ENCODE measurements around the gene OCEL1. TPM values are rescaled to one million over a fixed set of nuclear protein-coding genes. Genes with fewer than 3 reads are reported as not detected.

Gene OCEL1
- total RNA-seq, 5 donors from 2014 or later (not counting 1 experiment from before 2014, with no cell fraction given): 21.5 to 33.3 (median 23.0) TPM

DNA sequence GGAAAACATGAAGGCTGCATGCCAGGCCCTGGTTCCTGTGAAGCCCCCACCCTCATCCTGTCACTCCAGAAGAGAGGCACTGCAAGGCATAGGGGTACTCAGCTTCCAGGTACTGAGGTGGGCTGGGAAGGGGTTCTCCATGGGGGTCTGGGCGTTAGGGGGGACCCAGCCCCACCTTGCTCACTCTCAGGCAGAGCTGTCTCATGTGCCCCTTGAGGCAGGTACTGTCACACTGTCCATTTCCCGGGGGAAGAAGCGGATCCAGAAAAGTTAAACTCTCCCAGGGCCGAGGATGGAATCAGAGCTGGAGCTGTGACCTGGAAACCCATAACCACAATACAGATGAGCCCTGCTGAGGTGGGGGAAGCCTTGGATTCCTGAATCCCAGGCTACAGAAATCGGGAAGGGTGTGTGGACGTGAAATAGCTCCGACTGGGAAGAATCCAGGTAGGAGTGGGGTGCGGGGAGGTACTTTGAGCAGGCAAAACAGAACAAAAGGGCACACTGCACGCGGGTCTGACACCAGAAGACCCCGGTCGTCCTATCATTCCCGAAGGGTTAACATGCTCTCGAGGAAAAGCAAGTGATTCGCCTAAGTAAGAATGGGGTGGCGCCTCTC is 11.4 kb upstream of the OCEL1 start:
- peak overlapping the region; percentile 72 to 87 for H3K4me3 ChIP-seq (ENCODE audit: control insufficient read depth in 1 of 2, extremely low read depth in 1 of 2, low read length in 1 of 2)
- DNase-seq: no peak
- peaks cover 20 to 45% of the 10 kb centered on the region in 2 donors for H3K36me3 ChIP-seq (ENCODE audit: control insufficient read depth in 2 of 2, extremely low read depth in 1 of 2, insufficient read depth in 1 of 2, low read length in 1 of 2)
- Mint-ChIP-seq H3K4me1 (peaks cover 11 to 18% (median 15%) of the 10 kb centered on the region in 3 donors), H3K27me3 (no peaks in the 10 kb centered on the region), H3K9me3 (no peaks in the 10 kb centered on the region), H3K4me3 (peak overlapping the region; percentile 83 to 91 (median 84)), H3K36me3 (peaks cover 35% of the 10 kb centered on the region), H3K27ac (peak overlapping the region; percentile 99 to 100)
- no peaks in the 10 kb centered on the region for H3K27me3 ChIP-seq (replicated peaks in 1 of 2; ENCODE audit: control insufficient read depth in 2 of 2, extremely low read depth in 1 of 2, insufficient read depth in 2 of 2, low read length in 1 of 2)
- 48% methylated on average over 7 of the region's 16 CpGs for WGBS (ENCODE audit: insufficient coverage)
- ATAC-seq (replicated peaks in 1 of 4): peak in 1 of 4 experiments; percentile 3
- H3K27ac ChIP-seq (ENCODE audit: low read length): peak overlapping the region; percentile 92
- ChIA-PET CTCF (interaction anchor here (0.5 to 1.0 kb wide), 4 partner anchors 12 to 139 kb away, joined by 3 to 9 read pairs (median 4); partner anchors contain the start of genes BABAM1 (in 1 of the 2), MYO9B (in 1 of the 2) and OCEL1 (in 1 of the 2)), POLR2A (no interaction called here)
- peaks cover 0 to 19% of the 10 kb centered on the region in 2 experiments for H3K4me1 ChIP-seq (ENCODE audit: control insufficient read depth in 1 of 2, extremely low read depth in 1 of 2, insufficient read depth in 2 of 2, low read length in 2 of 2)
- H3K9me3 ChIP-seq: no peaks in the 10 kb centered on the region

DNA sequence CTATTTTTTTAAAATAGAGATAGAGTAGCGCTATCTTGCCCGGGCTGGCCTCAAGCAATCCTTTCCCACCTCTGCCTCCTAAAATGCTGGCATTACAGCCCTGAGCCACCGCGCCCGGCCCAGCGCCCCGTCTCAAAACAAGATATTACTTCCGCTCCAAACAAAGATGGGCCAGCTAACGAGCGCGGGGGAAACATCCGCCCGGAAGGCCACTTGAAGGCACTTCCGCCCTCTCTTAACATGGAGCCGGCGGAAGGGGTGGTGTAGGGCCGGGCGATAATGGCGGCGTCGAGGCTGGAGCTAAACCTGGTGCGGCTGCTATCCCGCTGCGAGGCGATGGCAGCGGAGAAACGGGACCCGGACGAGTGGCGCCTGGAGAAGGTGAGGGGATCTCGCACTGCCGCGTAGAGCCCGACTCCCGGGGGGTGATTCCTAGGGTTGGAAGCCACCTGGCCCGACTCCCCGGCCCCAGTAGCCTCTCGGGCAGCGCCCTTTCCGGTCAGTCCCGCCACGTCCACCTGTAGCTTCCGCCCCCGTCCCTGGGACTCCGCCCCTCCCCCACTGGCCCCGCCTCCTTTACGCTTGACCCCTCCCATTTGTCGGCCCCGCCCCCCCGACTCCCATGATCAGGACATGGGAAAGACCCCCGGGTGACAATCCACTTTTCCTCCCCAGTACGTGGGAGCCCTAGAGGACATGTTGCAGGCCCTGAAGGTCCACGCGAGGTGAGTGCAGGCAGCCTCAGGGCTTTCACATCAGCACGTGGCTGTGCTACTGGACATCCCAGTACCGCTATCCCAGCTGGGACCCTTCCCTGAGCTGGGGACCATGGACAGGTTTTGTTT is 10.7 kb upstream of the OCEL1 start, which contains the start of gene USE1:
Gene USE1 (plus strand): TSS at position 231 of the 845 bp plus-strand sequence. CDS start 49 bp downstream, at position 280.
- WGBS (ENCODE audit: insufficient coverage): 6% methylated on average over 49 of the region's 56 CpGs

DNA sequence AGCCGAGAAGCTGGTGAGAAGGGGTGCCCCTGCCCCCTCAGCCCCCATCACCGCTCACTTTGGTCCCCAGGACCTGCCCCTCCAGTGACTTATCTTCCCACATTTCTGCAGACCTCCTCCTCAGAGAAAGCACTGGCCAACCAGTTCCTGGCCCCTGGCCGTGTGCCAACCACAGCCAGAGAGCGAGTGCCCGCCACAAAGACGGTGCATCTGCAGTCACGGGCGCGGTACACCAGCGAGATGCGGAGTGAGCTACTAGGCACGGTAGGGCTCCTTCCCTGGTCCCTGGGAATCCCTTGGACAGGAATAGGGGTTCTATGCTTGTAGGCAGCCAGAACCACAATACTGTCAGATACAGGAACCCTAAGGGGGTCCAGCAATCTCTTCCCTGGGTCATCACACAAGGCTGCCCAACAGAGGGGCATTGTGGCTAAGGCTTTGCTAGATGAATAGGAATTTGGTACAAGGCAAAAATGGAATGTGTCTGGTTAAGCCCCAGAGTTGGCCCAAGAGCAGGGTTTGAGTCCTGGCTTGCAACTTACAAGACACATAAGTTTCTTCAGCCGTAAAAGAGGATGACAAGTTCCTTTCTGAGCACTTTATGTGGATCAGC is 9.9 kb upstream of the OCEL1 start:
- CTCF ChIA-PET: no interaction called here
- H3K27ac Mint-ChIP-seq: peak overlapping the region; percentile 99 to 100

More for the DNA sequence above, 10.7 kb upstream of the OCEL1 start, which contains the start of gene USE1:
- Mint-ChIP-seq H3K36me3 (peaks cover 33% of the 10 kb centered on the region), H3K4me3 (peak within 1 kb of the TSS; percentile 83 to 91 (median 84)), H3K9me3 (no peaks in the 10 kb centered on the region), H3K27me3 (no peaks in the 10 kb centered on the region), H3K27ac (peak within 1 kb of the TSS; percentile 99 to 100), H3K4me1 (peaks cover 11 to 19% (median 18%) of the 10 kb centered on the region in 3 donors)
- ChIA-PET CTCF (interaction anchor here in 1 of 2 donors (0.7 to 1.0 kb wide), 3 partner anchors 11 to 52 kb away, joined by 3 to 4 read pairs (median 3); partner anchors contain the start of genes BABAM1 and OCEL1), POLR2A (interaction anchor here in 1 of 2 donors (0.7 kb wide), 1 partner anchor 113 kb away, joined by 3 read pairs; no protein-coding TSS in a partner anchor)
- peak; percentile 73 to 94 (median 88) for DNase-seq
- Histone ChIP-seq H3K9me3 (no peaks in the 10 kb centered on the region), H3K27ac (ENCODE audit: low read length) (peak within 1 kb of the TSS; percentile 92), H3K4me1 (ENCODE audit: control insufficient read depth in 1 of 2, extremely low read depth in 1 of 2, insufficient read depth in 2 of 2, low read length in 2 of 2) (peaks cover 0 to 19% of the 10 kb centered on the region in 2 experiments), H3K4me3 (ENCODE audit: control insufficient read depth in 1 of 2, extremely low read depth in 1 of 2, low read length in 1 of 2) (peak within 1 kb of the TSS; percentile 72 to 87), H3K27me3 (replicated peaks in 1 of 2; ENCODE audit: control insufficient read depth in 2 of 2, extremely low read depth in 1 of 2, insufficient read depth in 2 of 2, low read length in 1 of 2) (no peaks in the 10 kb centered on the region), H3K36me3 (ENCODE audit: control insufficient read depth in 2 of 2, extremely low read depth in 1 of 2, insufficient read depth in 1 of 2, low read length in 1 of 2) (peaks cover 20 to 37% of the 10 kb centered on the region in 2 donors)
- ATAC-seq (replicated peaks in 1 of 4): peak; percentile 92 to 97 (median 96)

DNA sequence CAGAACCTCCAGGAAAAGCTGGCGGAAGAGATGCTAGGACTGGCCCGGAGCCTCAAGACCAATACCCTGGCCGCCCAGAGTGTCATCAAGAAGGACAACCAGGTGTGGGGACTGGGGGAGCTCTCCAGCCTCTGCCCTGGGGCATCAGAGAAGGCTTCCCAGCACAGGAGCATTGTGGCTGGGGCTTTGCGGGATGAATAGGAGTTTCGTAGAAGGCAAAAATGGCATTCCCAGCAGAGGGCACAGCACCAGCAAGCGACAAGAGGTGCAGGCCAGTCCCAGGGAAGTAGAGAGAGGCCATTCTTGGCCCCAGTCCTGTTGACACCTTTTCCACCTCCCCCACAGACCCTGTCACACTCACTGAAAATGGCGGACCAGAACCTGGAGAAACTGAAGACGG is 6.7 kb upstream of the OCEL1 start:
- Histone ChIP-seq H3K27ac (ENCODE audit: low read length) (no peak overlapping the region), H3K27me3 (replicated peaks in 1 of 2; ENCODE audit: control insufficient read depth in 2 of 2, extremely low read depth in 1 of 2, insufficient read depth in 2 of 2, low read length in 1 of 2) (no peaks in the 10 kb centered on the region), H3K36me3 (ENCODE audit: control insufficient read depth in 2 of 2, extremely low read depth in 1 of 2, insufficient read depth in 1 of 2, low read length in 1 of 2) (peaks cover 13 to 19% of the 10 kb centered on the region in 2 donors), H3K9me3 (no peaks in the 10 kb centered on the region), H3K4me3 (ENCODE audit: control insufficient read depth in 1 of 2, extremely low read depth in 1 of 2, low read length in 1 of 2) (no peak overlapping the region), H3K4me1 (ENCODE audit: control insufficient read depth in 1 of 2, extremely low read depth in 1 of 2, insufficient read depth in 2 of 2, low read length in 2 of 2) (peaks cover 0 to 19% of the 10 kb centered on the region in 2 experiments)
- WGBS (ENCODE audit: insufficient coverage): 99% methylated on average over 8 of the region's 8 CpGs
- ChIA-PET POLR2A (no interaction called here), CTCF (interaction anchor here in 1 of 2 donors (0.5 kb wide), 1 partner anchor 213 kb away, joined by 3 read pairs; no protein-coding TSS in a partner anchor)
- H3K36me3 Mint-ChIP-seq: peaks cover 25% of the 10 kb centered on the region
- no peak overlapping the region for H3K27ac Mint-ChIP-seq
- no peaks in the 10 kb centered on the region for H3K9me3 Mint-ChIP-seq
- H3K4me1 Mint-ChIP-seq: peaks cover 11 to 21% (median 19%) of the 10 kb centered on the region in 3 donors
- H3K4me3 Mint-ChIP-seq: no peak overlapping the region
- H3K27me3 Mint-ChIP-seq: no peaks in the 10 kb centered on the region
- DNase-seq (no peak), ATAC-seq (replicated peaks in 1 of 4) (no peak)

More for the DNA sequence above, 9.9 kb upstream of the OCEL1 start:
- Mint-ChIP-seq H3K4me1 (peaks cover 11 to 21% (median 19%) of the 10 kb centered on the region in 3 donors), H3K27me3 (no peaks in the 10 kb centered on the region), H3K36me3 (peaks cover 31% of the 10 kb centered on the region), H3K9me3 (no peaks in the 10 kb centered on the region), H3K4me3 (peak overlapping the region; percentile 83 to 91 (median 84))
- peaks cover 20 to 30% of the 10 kb centered on the region in 2 donors for H3K36me3 ChIP-seq (ENCODE audit: control insufficient read depth in 2 of 2, extremely low read depth in 1 of 2, insufficient read depth in 1 of 2, low read length in 1 of 2)
- WGBS (ENCODE audit: insufficient coverage): 98% methylated on average over 6 of the region's 13 CpGs
- H3K4me3 ChIP-seq (ENCODE audit: control insufficient read depth in 1 of 2, extremely low read depth in 1 of 2, low read length in 1 of 2): no peak overlapping the region
- DNase-seq: no peak
- peak overlapping the region; percentile 92 for H3K27ac ChIP-seq (ENCODE audit: low read length)
- POLR2A ChIA-PET: interaction anchor here in 1 of 2 donors (0.7 kb wide), 1 partner anchor 112 kb away, joined by 3 read pairs; no protein-coding TSS in a partner anchor
- H3K27me3 ChIP-seq (replicated peaks in 1 of 2; ENCODE audit: control insufficient read depth in 2 of 2, extremely low read depth in 1 of 2, insufficient read depth in 2 of 2, low read length in 1 of 2): no peaks in the 10 kb centered on the region
- H3K4me1 ChIP-seq (ENCODE audit: control insufficient read depth in 1 of 2, extremely low read depth in 1 of 2, insufficient read depth in 2 of 2, low read length in 2 of 2): peaks cover 0 to 19% of the 10 kb centered on the region in 2 experiments
- ATAC-seq (replicated peaks in 1 of 4): no peak
- no peaks in the 10 kb centered on the region for H3K9me3 ChIP-seq

DNA sequence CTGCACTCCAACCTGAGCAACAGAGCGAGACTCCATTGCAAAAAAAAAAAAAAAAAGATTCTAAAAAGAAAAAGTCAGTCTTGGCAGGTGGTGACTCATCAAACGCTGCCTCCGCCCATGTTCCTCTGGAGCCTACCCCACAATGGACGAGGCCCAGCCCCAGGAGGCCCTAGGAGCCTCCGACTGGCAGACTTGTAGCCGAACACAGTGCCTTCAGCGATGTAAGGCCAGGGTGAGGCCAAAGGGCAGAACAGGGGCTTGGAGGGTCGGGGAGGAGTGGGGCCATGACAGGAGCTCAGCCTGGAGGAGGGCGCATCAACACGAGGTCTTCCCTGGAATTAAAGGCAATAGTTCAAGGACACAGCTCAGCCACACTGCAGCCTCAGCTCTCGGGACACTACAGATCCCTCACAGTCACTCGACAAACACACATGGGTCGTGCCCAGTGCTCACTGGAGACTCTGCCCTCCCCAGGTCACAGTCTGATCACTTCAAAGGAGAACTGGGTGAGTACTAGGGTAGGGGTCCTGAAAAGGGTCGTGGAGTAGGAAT is 5.7 kb upstream of the OCEL1 start:
- ChIA-PET POLR2A (interaction anchor here in 1 of 2 donors (0.5 kb wide), 1 partner anchor 872 kb away, joined by 4 read pairs; no protein-coding TSS in a partner anchor), CTCF (interaction anchor here (0.7 kb wide), 2 partner anchors 11 to 40 kb away, joined by 3 read pairs; no protein-coding TSS in a partner anchor)
- H3K9me3 ChIP-seq: no peaks in the 10 kb centered on the region
- ATAC-seq (replicated peaks in 1 of 4) (no peak), DNase-seq (peak in 2 of 35 experiments; percentile 12 to 30)
- peaks cover 0 to 12% of the 10 kb centered on the region in 2 experiments for H3K4me1 ChIP-seq (ENCODE audit: control insufficient read depth in 1 of 2, extremely low read depth in 1 of 2, insufficient read depth in 2 of 2, low read length in 2 of 2)
- Mint-ChIP-seq H3K4me3 (no peak overlapping the region), H3K9me3 (no peaks in the 10 kb centered on the region), H3K36me3 (peaks cover 25% of the 10 kb centered on the region), H3K27me3 (no peaks in the 10 kb centered on the region), H3K4me1 (peaks cover under 1 to 12% (median 11%) of the 10 kb centered on the region in 3 donors), H3K27ac (no peak overlapping the region)
- WGBS (ENCODE audit: insufficient coverage): 77% methylated on average over 5 of the region's 14 CpGs
- no peak overlapping the region for H3K27ac ChIP-seq (ENCODE audit: low read length)
- H3K4me3 ChIP-seq (ENCODE audit: control insufficient read depth in 1 of 2, extremely low read depth in 1 of 2, low read length in 1 of 2): no peak overlapping the region
- no peaks in the 10 kb centered on the region for H3K27me3 ChIP-seq (replicated peaks in 1 of 2; ENCODE audit: control insufficient read depth in 2 of 2, extremely low read depth in 1 of 2, insufficient read depth in 2 of 2, low read length in 1 of 2)
- peaks cover 13 to 19% of the 10 kb centered on the region in 2 donors for H3K36me3 ChIP-seq (ENCODE audit: control insufficient read depth in 2 of 2, extremely low read depth in 1 of 2, insufficient read depth in 1 of 2, low read length in 1 of 2)

All from T-cell (primary cell).